Erythroblast (primary cell): ENCODE data around the gene ZNF862.

Experiments used
- GATA1 ChIP-seq: IDR thresholded peaks from 2 replicates; pipeline ENCODE4 v1.6.1; 2011; ENCODE audit warnings: low read depth, mild to moderate bottlenecking, control low read depth, low read length, moderate library complexity
- POLR2A ChIP-seq: IDR thresholded peaks from 2 replicates; pipeline ENCODE4 v1.6.1; 2011; ENCODE audit warnings: mild to moderate bottlenecking, low read length

DNA sequence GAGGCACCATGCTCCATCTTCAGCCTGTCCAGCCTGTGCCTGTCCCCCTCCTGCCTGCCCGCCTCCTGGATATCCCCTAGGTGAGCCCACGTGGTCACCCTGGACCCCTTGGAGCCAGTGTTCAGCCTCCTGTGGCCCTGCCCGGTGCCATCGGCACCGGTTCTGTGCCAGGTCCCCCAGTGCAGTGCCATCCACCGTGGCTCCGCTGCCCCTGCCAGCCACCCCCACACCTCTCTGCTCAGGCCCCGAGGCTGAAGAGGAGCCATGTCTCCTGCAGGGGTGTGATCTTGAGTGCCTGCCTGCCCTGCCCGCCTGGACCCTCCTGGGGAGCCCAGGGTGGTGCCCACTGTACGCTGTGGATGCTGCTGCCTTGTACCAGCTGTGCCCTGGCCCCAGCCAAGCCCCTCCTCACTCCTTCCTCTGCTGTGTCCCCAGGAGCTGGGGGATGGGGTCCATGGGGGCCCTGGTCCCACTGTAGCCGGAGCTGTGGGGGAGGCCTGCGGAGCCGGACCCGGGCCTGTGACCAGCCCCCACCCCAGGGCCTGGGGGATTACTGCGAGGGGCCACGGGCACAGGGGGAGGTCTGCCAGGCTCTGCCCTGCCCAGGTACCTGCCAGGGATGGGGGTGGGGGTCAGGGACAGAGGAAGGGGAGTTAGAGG lies 26.2 kb upstream of the ZNF862 start:
- TF ChIP-seq POLR2A (no peak), GATA1 (no peak)
